HL-60 (cell line): ENCODE measurements around the gene UBAC2.

Experiments
- DNase-seq, 2 experiments: peaks; one replicate each; pipeline ENCODE4 v3.0.0-alpha.2; 2010 to 2020; ENCODE audit warnings: low read depth in 1 of 2, low spot score in 1 of 2
- H3K27ac ChIP-seq: fragments of 250-450 bp; sonication (Bioruptor Pico); replicated peaks from 2 replicates; pipeline ENCODE4 v1.5.1; 2020; ENCODE audit warnings: mild to moderate bottlenecking, moderate library complexity
- H3K27me3 ChIP-seq: fragments of 250-450 bp; sonication (Bioruptor Pico); 2 replicates; pipeline ENCODE4 v1.5.1; 2021; ENCODE audit warnings: mild to moderate bottlenecking, moderate library complexity; ENCODE audit not compliant: insufficient read depth, poor library complexity, severe bottlenecking
- H3K4me3 ChIP-seq: replicated peaks from 2 replicates; pipeline ENCODE4 v1.5.1; 2011; ENCODE audit warnings: mild to moderate bottlenecking, control low read depth, low read length; ENCODE audit not compliant: insufficient read depth
- GABPA ChIP-seq: IDR thresholded peaks from 2 replicates; pipeline ENCODE4 v1.6.1; 2012; ENCODE audit warnings: low read depth
- POLR2AphosphoS5 ChIP-seq: IDR thresholded peaks from 2 replicates; pipeline ENCODE4 v1.6.1; 2012; ENCODE audit warnings: low read depth
- SPI1 ChIP-seq: IDR thresholded peaks from 2 replicates; pipeline ENCODE4 v1.6.1; 2012; ENCODE audit warnings: low read depth, mild to moderate bottlenecking, borderline replicate concordance
- TF ChIP-seq, protein P1 (sequence below): IDR thresholded peaks from 2 replicates; pipeline ENCODE4 v1.6.1; 2012; ENCODE audit warnings: low read depth; ENCODE audit not compliant: insufficient replicate concordance
- TF ChIP-seq, protein P2 (sequence below): IDR thresholded peaks from one replicate; pipeline ENCODE4 v1.5.1; 2011; ENCODE audit warnings: low read length, control low read depth, inconsistent platforms; ENCODE audit not compliant: insufficient read depth

Gene UBAC2

GRCh38 chr13:99196466-99197116 is 4.1 kb upstream of the UBAC2 start:
- H3K4me3 ChIP-seq: no peak overlapping the region
- no peak for DNase-seq
- TF ChIP-seq, protein P1, sequence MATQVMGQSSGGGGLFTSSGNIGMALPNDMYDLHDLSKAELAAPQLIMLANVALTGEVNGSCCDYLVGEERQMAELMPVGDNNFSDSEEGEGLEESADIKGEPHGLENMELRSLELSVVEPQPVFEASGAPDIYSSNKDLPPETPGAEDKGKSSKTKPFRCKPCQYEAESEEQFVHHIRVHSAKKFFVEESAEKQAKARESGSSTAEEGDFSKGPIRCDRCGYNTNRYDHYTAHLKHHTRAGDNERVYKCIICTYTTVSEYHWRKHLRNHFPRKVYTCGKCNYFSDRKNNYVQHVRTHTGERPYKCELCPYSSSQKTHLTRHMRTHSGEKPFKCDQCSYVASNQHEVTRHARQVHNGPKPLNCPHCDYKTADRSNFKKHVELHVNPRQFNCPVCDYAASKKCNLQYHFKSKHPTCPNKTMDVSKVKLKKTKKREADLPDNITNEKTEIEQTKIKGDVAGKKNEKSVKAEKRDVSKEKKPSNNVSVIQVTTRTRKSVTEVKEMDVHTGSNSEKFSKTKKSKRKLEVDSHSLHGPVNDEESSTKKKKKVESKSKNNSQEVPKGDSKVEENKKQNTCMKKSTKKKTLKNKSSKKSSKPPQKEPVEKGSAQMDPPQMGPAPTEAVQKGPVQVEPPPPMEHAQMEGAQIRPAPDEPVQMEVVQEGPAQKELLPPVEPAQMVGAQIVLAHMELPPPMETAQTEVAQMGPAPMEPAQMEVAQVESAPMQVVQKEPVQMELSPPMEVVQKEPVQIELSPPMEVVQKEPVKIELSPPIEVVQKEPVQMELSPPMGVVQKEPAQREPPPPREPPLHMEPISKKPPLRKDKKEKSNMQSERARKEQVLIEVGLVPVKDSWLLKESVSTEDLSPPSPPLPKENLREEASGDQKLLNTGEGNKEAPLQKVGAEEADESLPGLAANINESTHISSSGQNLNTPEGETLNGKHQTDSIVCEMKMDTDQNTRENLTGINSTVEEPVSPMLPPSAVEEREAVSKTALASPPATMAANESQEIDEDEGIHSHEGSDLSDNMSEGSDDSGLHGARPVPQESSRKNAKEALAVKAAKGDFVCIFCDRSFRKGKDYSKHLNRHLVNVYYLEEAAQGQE: no peak
- TF ChIP-seq, protein P2, sequence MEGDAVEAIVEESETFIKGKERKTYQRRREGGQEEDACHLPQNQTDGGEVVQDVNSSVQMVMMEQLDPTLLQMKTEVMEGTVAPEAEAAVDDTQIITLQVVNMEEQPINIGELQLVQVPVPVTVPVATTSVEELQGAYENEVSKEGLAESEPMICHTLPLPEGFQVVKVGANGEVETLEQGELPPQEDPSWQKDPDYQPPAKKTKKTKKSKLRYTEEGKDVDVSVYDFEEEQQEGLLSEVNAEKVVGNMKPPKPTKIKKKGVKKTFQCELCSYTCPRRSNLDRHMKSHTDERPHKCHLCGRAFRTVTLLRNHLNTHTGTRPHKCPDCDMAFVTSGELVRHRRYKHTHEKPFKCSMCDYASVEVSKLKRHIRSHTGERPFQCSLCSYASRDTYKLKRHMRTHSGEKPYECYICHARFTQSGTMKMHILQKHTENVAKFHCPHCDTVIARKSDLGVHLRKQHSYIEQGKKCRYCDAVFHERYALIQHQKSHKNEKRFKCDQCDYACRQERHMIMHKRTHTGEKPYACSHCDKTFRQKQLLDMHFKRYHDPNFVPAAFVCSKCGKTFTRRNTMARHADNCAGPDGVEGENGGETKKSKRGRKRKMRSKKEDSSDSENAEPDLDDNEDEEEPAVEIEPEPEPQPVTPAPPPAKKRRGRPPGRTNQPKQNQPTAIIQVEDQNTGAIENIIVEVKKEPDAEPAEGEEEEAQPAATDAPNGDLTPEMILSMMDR: no peak
- no peak for TF ChIP-seq POLR2AphosphoS5
- no peak for TF ChIP-seq SPI1
- no peak for TF ChIP-seq GABPA
- no peak overlapping the region for H3K27ac ChIP-seq
- H3K27me3 ChIP-seq: no peaks in the 10 kb centered on the region

DNA sequence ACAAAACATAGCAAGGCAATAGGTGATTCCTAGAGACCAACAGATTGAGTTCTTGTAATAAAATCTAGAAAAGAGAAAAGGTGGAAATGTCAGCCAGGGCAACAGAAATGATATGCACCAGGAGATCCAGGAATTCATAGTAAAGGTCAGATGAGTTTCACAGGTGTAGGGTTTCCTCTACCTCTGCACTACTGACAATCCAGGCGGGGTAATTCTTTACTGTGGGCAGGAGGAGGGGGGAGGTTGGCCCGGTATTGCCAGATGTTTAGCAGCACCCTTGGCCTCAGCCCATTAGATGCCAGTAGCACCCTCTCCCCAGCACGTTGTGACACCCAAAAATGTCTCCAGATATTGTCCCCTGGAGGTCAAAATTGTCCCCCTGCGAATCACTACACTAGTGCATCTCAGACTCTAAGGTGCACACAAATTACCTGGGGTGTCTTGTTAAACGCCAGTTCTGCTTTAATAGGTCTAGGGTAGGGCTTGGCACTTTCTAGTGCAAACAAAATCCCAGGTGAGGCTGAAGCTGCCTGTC is 3.5 kb upstream of the UBAC2 start:
- H3K4me3 ChIP-seq: no peak overlapping the region
- no peak for DNase-seq
- H3K27me3 ChIP-seq: no peaks in the 10 kb centered on the region
- no peak for TF ChIP-seq GABPA
- TF ChIP-seq POLR2AphosphoS5: no peak
- TF ChIP-seq, protein P2: no peak
- TF ChIP-seq, protein P1: no peak
- no peak for TF ChIP-seq SPI1
- H3K27ac ChIP-seq: no peak overlapping the region

GRCh38 chr13:99199541-99200431 is 868 bp upstream of the UBAC2 start:
- Histone ChIP-seq H3K27ac (peak overlapping the region; percentile 94), H3K4me3 (peak overlapping the region; percentile 83), H3K27me3 (no peaks in the 10 kb centered on the region)
- DNase-seq: no peak
- TF ChIP-seq, protein P2: no peak
- TF ChIP-seq, protein P1: no peak
- TF ChIP-seq POLR2AphosphoS5 (no peak), SPI1 (no peak), GABPA (no peak)
